HFFc6 (cell line): ENCODE measurements around the gene ASPSCR1. TPM values are rescaled to one million over a fixed set of nuclear protein-coding genes. Genes with fewer than 3 reads are reported as not detected.

Experiments
- DNase-seq: peaks from one replicate; pipeline ENCODE4 v3.0.0-alpha.2; 2018
- H3K27ac Mint-ChIP-seq: 2 replicates; pipeline ENCODE4 v1.8.0; 2020; ENCODE audit warnings: mild to moderate bottlenecking, mixed read lengths
- H3K27me3 Mint-ChIP-seq: 2 replicates; pipeline ENCODE4 v1.8.0; 2021; ENCODE audit warnings: mild to moderate bottlenecking, moderate library complexity, mixed read lengths; ENCODE audit not compliant: insufficient read depth
- H3K36me3 Mint-ChIP-seq: 2 replicates; pipeline ENCODE4 v1.8.0; 2021; ENCODE audit warnings: low read depth, mixed read lengths
- H3K4me1 Mint-ChIP-seq: 2 replicates; pipeline ENCODE4 v1.8.0; 2020; ENCODE audit warnings: low read depth, mixed read lengths
- H3K4me3 Mint-ChIP-seq: 2 replicates; pipeline ENCODE4 v1.8.0; 2020; ENCODE audit warnings: mild to moderate bottlenecking, moderate library complexity, mixed read lengths
- H3K9me3 Mint-ChIP-seq: 2 replicates; pipeline ENCODE4 v1.8.0; 2020; ENCODE audit warnings: mild to moderate bottlenecking, mixed read lengths
- total RNA-seq, 6 experiments: library from RNA; stranded (reverse); fragmentation: NEBNext Ultra II Directional; extraction: Animal tissue kit (Norgen Biotek cat#: 25700); gene quantifications; 2 replicates in 1 of 6; 3 replicates in 5 of 6; pipeline ENCODE4 v1.2.3, GENCODE V29; 2021
- TF ChIP-seq, protein P1 (sequence below): fragments of 200-600 bp; sonication (generic); IDR thresholded peaks from 2 replicates; pipeline ENCODE4 v1.5.0; 2021; ENCODE audit warnings: antibody characterized with exemption, mild to moderate bottlenecking

ASPSCR1 gene
- total RNA-seq, 6 experiments from 2014 or later = 26.6 to 36.8 (median 34.7) TPM

GRCh38 chr17:82016875-82017459, 39.5 kb downstream of the ASPSCR1 start:
- TF ChIP-seq, protein P1, sequence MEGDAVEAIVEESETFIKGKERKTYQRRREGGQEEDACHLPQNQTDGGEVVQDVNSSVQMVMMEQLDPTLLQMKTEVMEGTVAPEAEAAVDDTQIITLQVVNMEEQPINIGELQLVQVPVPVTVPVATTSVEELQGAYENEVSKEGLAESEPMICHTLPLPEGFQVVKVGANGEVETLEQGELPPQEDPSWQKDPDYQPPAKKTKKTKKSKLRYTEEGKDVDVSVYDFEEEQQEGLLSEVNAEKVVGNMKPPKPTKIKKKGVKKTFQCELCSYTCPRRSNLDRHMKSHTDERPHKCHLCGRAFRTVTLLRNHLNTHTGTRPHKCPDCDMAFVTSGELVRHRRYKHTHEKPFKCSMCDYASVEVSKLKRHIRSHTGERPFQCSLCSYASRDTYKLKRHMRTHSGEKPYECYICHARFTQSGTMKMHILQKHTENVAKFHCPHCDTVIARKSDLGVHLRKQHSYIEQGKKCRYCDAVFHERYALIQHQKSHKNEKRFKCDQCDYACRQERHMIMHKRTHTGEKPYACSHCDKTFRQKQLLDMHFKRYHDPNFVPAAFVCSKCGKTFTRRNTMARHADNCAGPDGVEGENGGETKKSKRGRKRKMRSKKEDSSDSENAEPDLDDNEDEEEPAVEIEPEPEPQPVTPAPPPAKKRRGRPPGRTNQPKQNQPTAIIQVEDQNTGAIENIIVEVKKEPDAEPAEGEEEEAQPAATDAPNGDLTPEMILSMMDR = no peak
- Mint-ChIP-seq H3K27ac (no peak overlapping the region), H3K9me3 (no peaks in the 10 kb centered on the region), H3K4me3 (no peak overlapping the region), H3K4me1 (peaks cover 14% of the 10 kb centered on the region), H3K36me3 (no peaks in the 10 kb centered on the region), H3K27me3 (no peaks in the 10 kb centered on the region; the same call in 1 of the 2 replicates)
- DNase-seq = no peak

- peaks cover 15% of the 10 kb centered on the region for H3K4me1 Mint-ChIP-seq
- TF ChIP-seq, protein P1 = no peak
- DNase-seq = no peak
- H3K4me3 Mint-ChIP-seq = no peak overlapping the region
- no peaks in the 10 kb centered on the region for H3K9me3 Mint-ChIP-seq
- no peaks in the 10 kb centered on the region for H3K36me3 Mint-ChIP-seq
- no peaks in the 10 kb centered on the region; the same call in 1 of the 2 replicates for H3K27me3 Mint-ChIP-seq
- no peak overlapping the region for H3K27ac Mint-ChIP-seq
Observed at GRCh38 chr17:82017612-82018151, 40.3 kb downstream of the ASPSCR1 start.

- Mint-ChIP-seq H3K4me3 (no peak overlapping the region), H3K27ac (no peak overlapping the region), H3K4me1 (peaks cover 9% of the 10 kb centered on the region), H3K27me3 (peaks cover 2% of the 10 kb centered on the region), H3K36me3 (no peaks in the 10 kb centered on the region), H3K9me3 (no peaks in the 10 kb centered on the region)
- DNase-seq = no peak
- TF ChIP-seq, protein P1 = no peak
Observed at GRCh38 chr17:82018152-82018988, 40.9 kb downstream of the ASPSCR1 start.

DNA sequence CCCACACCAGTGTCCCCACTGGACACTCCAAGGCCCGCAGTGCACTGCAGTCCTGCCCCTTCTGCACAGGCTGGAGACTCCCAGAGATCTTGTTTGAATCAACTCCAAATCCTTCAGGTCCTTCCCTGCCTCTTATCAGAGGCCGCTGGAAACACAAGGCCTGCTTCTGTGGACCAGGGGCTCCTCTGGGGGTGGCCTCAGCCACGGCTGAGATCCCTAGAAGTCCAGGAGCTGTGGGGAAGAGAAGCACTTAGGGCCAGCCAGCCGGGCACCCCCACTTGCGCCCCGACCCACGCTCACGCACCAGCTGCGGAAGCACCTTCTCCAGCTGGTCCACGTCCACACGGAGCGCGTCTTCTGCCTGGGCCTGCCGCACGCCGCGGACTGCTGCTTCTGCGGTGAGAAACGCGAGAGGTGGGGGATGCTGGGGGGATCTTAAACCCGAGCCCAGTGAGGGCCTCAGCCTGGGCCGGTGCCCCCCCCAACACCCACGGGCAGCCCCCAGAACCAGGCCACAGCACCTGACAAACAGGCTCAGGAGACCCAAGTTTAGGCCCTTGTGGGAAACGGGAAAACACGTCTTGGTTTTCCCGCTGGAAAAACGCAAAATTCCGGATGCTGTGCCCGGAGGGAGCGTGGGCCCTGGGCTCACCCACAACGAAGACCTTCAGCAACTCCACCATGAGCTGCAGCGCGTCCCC, 41.7 kb downstream of the ASPSCR1 start:
- H3K27me3 Mint-ChIP-seq = peaks cover 2% of the 10 kb centered on the region
- no peak overlapping the region for H3K4me3 Mint-ChIP-seq

More for the DNA sequence above, 41.7 kb downstream of the ASPSCR1 start:
- Mint-ChIP-seq H3K27ac (no peak overlapping the region), H3K36me3 (no peaks in the 10 kb centered on the region), H3K9me3 (no peaks in the 10 kb centered on the region), H3K4me1 (peaks cover 14% of the 10 kb centered on the region)
- TF ChIP-seq, protein P1 = no peak
- no peak for DNase-seq
